Mucosa of stomach (tissue), 1 donor: ENCODE data around the gene CTNNA1.

Source experiments
- H3K27me3 ChIP-seq: one replicate; pipeline ENCODE4 v1.7.0; 2013; ENCODE audit warnings: mild to moderate bottlenecking, low read length; ENCODE audit not compliant: control insufficient read depth, insufficient read depth
- H3K36me3 ChIP-seq: one replicate; pipeline ENCODE4 v1.7.0; 2013; ENCODE audit warnings: low read length; ENCODE audit not compliant: control insufficient read depth, insufficient read depth
- H3K4me1 ChIP-seq: one replicate; pipeline ENCODE4 v1.7.0; 2013; ENCODE audit warnings: mild to moderate bottlenecking, low read length; ENCODE audit not compliant: control insufficient read depth, insufficient read depth
- H3K4me3 ChIP-seq: one replicate; pipeline ENCODE4 v1.7.0; 2013; ENCODE audit warnings: low read length
- H3K9ac ChIP-seq: one replicate; pipeline ENCODE4 v1.7.0; 2013; ENCODE audit warnings: mild to moderate bottlenecking, low read length, moderate library complexity
- H3K9me3 ChIP-seq: one replicate; pipeline ENCODE4 v1.7.0; 2013; ENCODE audit warnings: mild to moderate bottlenecking, low read length, moderate library complexity; ENCODE audit not compliant: control insufficient read depth
- donor health status: Pancreatic carcinoma.

CTNNA1 gene

DNA sequence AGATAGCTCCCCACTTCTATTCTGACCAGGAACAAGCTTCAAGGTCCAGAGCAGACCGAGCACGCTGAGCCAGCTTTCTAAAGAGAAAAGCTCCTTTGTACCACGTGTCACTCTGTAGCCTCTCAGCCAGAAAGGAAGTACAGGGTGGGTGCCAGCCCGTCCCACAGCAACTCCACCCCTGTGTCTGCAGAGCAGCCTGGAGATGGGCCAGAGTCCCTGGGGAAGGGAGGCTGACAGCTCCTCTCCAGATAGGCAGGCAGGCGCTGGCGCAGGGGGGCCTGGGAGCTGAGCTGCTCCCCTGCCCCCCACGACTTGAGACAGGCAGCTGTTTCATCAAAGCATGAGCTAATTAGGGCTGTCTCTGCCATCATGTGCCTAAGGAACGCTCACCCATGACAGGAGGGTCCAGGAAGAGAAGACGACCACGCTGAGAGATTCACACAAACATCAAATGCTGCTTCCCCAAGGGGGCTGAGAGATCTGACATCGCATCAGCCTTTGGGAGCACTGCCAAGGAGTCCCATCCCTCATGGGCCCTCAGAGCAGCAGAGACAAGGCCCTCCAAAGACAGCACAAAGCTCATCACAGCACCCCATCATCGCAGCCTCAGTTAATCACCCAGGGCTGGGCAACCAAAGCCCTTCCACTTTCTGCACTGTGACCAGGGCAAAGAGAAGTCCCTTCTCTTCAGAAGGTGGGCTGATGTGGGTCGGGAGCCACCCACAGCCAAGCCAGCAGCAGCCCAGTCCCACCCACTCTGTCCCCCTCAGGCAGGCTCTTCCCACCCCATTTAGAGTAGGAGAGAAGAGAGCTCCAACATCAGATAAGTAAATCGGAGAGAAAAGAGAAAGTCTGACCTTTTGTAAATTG is 200.4 kb downstream of the CTNNA1 start:
- no peaks in the 10 kb centered on the region for H3K9me3 ChIP-seq
- no peaks in the 10 kb centered on the region for H3K27me3 ChIP-seq
- peak overlapping the region; percentile 26 for H3K9ac ChIP-seq
- peaks cover 36% of the 10 kb centered on the region for H3K4me1 ChIP-seq
- H3K4me3 ChIP-seq: peak overlapping the region; percentile 28
- H3K36me3 ChIP-seq: no peaks in the 10 kb centered on the region

DNA sequence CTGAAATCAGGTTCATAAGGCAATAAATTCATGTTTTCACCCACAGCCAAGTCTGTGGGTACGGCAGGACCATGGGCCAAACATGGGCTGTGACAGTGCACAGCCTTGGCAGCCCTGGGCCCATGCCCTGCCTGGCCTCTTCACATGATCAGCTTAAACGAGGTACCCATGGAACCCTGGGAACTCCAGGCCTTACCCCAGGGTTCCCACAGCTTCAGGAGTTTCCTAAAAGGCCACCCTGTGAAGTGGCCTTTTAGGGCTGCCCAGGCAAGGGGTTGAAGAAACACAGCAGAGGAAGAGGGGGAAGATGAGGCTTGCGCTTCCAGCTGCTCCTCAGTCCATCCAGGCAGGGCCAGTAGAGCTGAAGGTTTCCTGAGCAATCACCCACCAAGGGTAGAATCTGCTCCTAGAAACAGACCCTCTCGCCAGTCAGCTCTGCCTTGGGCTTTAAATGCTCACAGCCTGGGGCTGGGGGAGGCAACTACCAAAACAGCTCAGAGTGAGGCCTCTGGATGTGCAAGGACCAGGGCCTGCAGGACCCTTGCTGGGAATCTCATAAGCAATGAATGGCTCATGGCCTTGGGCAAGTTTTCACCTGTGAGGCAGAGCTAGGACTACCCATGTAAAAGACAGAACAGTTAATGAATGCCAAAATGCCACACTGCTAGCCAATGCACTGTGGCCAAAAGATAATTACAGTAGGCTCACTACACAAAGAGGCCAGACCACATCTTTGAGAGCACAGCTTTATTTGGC is 201.2 kb downstream of the CTNNA1 start:
- peaks cover 36% of the 10 kb centered on the region for H3K4me1 ChIP-seq

DNA sequence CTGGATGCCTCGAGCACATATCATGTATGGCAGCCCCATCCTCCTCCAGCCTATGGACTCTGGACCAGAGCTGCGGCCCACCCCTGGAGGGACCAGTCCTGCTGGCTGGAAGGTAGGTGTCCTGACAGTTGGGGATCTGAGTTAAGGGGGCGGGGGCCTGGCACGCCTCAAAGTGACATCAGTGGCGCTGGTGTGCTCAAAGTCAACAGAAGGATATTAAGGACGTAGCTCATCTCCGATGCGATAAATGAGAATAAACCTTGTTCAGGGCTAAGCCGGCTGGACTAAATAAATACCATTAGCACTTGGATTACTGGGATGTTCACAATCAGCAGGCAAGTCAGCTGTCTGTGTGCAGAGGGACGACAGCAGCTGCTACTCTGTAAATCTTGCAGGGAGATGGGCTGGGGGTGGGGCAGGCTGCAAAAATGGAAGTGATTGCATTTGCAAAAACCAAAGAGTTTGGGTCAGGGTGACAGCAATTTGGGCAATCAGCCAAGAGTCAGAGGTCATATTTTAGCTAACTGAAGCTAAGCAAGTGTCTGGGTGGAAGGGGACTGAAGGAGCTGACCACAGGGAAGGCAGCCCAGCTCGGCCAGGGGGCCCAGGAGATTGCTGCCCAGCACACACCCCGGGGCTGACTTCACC is 201.9 kb downstream of the CTNNA1 start:
- Histone ChIP-seq H3K4me1 (peaks cover 36% of the 10 kb centered on the region), H3K9ac (no peak overlapping the region), H3K4me3 (no peak overlapping the region), H3K27me3 (no peaks in the 10 kb centered on the region), H3K36me3 (no peaks in the 10 kb centered on the region), H3K9me3 (no peaks in the 10 kb centered on the region)

More for the DNA sequence above, 201.2 kb downstream of the CTNNA1 start:
- Histone ChIP-seq H3K9me3 (no peaks in the 10 kb centered on the region), H3K4me3 (no peak overlapping the region), H3K9ac (no peak overlapping the region), H3K36me3 (no peaks in the 10 kb centered on the region), H3K27me3 (no peaks in the 10 kb centered on the region)

DNA sequence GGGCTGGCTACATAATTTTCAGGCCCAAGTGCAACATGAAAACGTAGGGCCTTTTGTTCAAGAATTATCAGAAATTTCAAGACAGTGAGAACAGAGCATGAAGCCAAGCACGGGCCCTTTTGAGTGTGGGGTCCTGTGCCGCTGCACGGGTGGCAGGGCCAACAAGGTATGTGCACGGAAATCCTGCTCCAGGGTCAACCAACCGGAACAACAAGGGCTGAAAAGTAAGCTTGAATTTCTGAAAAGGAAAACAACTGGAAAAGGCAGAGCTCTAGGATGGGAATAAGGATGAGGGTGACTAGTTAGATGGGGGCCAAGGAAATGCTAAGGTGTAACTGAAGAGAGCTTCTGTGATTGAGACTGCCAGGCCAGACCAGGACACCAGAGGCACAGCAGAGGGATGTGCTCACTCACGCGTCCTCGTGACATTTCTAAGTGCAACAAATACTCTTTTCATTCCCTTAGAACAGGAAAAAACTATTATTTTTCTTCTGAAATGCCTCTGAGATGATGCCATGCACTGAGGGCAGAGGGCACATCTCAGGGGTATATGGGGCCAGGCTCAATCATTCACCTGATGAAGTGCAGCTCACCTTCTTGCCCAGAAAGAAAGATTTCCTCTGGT is 202.6 kb downstream of the CTNNA1 start:
- Histone ChIP-seq H3K36me3 (no peaks in the 10 kb centered on the region), H3K9ac (no peak overlapping the region), H3K4me1 (peaks cover 36% of the 10 kb centered on the region), H3K9me3 (no peaks in the 10 kb centered on the region), H3K27me3 (no peaks in the 10 kb centered on the region), H3K4me3 (no peak overlapping the region)

DNA sequence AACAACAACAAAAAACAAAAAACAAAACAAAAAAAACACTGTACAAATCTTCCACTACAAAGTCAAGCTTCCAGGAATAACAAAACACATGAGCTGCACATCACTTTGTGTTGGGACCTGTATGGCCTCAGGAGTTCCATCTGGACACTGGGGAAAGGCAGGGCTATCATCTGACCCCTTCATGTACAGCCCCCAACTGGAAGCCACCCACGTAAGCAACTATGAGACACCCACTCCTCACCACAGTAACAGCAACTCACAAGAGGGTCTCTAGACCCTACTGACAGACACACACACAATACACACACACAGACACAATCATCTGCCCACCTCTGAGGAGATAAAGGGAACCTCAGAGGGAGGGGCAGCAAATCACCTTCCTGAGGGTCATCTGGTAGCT is 203.6 kb downstream of the CTNNA1 start:
- Histone ChIP-seq H3K4me1 (peaks cover 36% of the 10 kb centered on the region), H3K9me3 (no peaks in the 10 kb centered on the region), H3K9ac (no peak overlapping the region), H3K27me3 (no peaks in the 10 kb centered on the region), H3K4me3 (no peak overlapping the region), H3K36me3 (no peaks in the 10 kb centered on the region)

DNA sequence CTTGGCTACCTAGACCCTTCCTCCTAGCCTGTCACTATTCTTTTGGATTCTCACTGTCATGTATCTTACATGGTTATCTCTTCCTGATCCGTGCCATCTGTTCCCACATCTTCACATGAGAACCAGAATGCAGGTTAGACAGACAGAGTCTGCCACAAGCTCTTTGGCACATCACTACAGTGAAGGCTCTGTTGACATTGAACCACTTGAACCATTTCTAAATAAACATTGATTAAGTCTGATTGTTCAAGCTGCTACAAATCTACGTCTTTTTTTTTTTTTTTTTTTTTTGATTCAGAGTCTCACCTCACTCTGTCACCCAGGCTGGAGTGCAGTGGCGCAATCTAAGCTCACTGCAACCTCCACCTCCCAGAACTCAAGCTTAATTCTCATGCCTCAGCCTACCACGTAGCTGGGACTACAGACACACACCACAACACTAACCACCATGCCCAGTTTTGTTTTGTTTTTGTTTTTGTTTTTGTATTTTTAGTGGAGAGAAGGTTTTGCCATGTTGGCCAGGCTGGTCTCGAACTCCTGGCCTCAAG is 207.0 kb downstream of the CTNNA1 start:
- H3K27me3 ChIP-seq: no peaks in the 10 kb centered on the region

DNA sequence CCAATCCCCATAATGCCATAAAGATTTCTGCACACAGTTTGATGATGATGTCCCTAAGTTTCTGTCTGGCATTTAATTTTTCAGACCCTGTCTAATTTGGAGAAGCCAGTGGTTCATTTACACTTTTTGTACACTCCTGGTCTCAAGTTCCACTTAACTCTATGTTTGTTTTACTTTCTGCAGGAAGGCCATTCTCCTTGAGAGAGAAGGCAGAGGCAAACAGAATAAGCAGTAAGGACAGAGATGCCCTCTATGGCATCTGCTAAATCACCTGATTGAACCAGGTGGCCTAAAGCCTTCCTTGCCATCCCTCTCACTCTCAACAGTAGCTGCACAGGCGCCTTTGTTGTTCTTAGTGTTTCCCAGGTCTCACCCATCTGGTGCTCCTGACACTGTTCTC is 208.0 kb downstream of the CTNNA1 start:
- Histone ChIP-seq H3K4me1 (no peaks in the 10 kb centered on the region), H3K4me3 (no peak overlapping the region), H3K36me3 (no peaks in the 10 kb centered on the region)

More for the DNA sequence above, 207.0 kb downstream of the CTNNA1 start:
- Histone ChIP-seq H3K36me3 (no peaks in the 10 kb centered on the region), H3K4me1 (peaks cover 4% of the 10 kb centered on the region), H3K4me3 (no peak overlapping the region), H3K9ac (no peak overlapping the region), H3K9me3 (no peaks in the 10 kb centered on the region)

DNA sequence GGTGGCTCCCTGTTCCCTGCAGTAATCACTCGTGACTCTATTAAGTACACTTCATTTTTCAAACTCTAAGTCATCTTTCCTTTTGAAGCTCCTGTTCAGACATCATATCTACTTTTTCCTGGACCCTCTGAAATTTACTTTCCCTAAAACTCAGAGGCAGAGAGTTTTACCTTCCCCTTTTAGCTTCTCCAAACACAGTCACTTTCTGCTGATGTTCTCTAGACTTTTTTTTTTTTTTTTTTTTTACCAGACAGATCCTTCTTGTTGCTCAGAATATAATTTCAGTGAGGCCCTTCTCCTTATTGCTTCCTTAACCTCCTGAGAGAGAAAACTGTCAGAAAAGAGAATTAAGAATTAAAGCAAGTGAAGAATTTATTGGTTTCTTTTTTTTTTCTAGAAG is 208.5 kb downstream of the CTNNA1 start:
- Histone ChIP-seq H3K36me3 (no peaks in the 10 kb centered on the region), H3K4me1 (no peaks in the 10 kb centered on the region), H3K9ac (no peak overlapping the region), H3K9me3 (no peaks in the 10 kb centered on the region), H3K27me3 (no peaks in the 10 kb centered on the region), H3K4me3 (no peak overlapping the region)

More for the DNA sequence above, 208.0 kb downstream of the CTNNA1 start:
- Histone ChIP-seq H3K9me3 (no peaks in the 10 kb centered on the region), H3K27me3 (no peaks in the 10 kb centered on the region), H3K9ac (no peak overlapping the region)

DNA sequence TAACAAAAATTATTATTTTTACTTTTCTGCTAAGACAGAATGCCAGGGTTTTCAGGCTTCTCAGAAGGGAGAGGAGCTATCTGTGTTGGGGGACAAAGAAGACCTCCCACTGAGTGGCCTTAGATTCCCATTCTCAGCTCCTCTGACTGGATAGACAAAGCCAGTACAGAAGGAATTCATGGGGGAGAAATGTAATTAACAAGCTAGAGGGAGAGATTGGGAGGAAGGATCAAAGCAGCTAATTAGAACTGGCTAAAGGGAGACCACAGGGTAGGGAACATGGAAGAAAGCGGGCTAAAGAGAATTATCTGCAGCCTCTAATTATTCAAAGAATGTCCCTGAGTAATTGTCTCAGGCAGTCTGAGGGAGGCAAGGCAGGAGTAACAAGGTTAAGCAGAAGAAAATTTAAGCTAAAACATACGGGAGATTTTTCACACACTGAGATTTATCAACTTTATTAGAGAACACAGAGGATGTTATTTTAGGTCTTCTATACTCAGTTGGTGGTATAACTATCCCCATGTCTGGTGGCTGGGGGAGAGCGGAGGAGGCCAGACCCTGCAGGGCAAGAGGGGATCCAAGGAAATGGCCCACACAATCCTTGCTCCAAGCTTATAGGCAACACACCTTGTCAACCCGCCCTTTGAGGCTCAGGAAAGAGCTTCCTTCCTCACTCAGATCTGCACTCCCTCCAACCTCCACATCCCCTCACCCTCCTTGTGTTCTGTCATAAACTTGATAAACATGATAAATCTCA is 209.6 kb downstream of the CTNNA1 start:
- Histone ChIP-seq H3K36me3 (no peaks in the 10 kb centered on the region), H3K9ac (no peak overlapping the region), H3K27me3 (no peaks in the 10 kb centered on the region), H3K4me1 (peaks cover 6% of the 10 kb centered on the region), H3K9me3 (no peaks in the 10 kb centered on the region), H3K4me3 (no peak overlapping the region)

DNA sequence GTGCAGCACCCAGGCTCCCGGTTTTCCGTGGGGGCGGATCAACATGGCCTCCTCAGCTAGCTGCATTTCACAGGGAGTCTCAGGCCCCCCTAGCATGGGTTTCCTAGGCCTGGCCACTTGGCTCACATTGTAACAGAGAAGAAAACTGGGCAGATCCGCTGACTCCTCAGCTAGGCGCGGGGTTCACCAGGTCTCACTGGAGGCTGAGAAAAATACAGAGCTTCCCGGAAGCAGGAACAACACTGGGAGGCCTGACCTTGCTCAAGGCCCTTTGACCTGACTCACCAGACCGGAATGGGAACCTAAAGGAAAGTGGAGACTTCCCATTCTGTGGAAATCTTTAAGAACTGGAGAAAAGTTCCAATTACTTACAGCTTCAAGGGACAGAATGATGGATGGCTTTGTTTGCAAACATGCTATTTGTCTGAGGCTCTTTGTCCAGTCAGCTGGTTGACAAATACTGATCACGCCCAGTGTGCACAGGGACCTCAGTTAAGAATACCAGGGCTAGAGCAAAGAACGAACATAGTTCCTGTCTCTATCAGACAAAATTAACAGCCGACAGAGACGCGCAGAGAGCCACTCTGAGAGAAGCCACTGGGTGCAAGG is 210.6 kb downstream of the CTNNA1 start:
- Histone ChIP-seq H3K4me1 (peaks cover 9% of the 10 kb centered on the region), H3K9ac (no peak overlapping the region), H3K36me3 (no peaks in the 10 kb centered on the region), H3K4me3 (no peak overlapping the region), H3K27me3 (no peaks in the 10 kb centered on the region), H3K9me3 (no peaks in the 10 kb centered on the region)
